OCI-LY3 (cell line): Measurements from ENCODE around the gene OPCML.

Experiments used
- H2AFZ ChIP-seq: fragments of 200-600, 300-600 bp; shearing (Covaris generic); 2 replicates; pipeline ENCODE4 v1.6.0; 2014; ENCODE audit warnings: antibody characterized with exemption, low read depth, low read length
- H3K27ac ChIP-seq: fragments of 200-600, 300-600 bp; sonication (generic); 2 replicates; pipeline ENCODE4 v1.5.1; 2014; ENCODE audit warnings: mild to moderate bottlenecking, low read length, moderate library complexity, mixed read lengths
- H3K27me3 ChIP-seq: fragments of 200-600, 300-600 bp; sonication (generic); 2 replicates; pipeline ENCODE4 v1.6.1; 2014; ENCODE audit warnings: low read depth, low read length, mixed read lengths
- H3K36me3 ChIP-seq: fragments of 200-600, 300-600 bp; sonication (generic); replicated peaks from 2 replicates; pipeline ENCODE3; 2014; ENCODE audit warnings: low read depth, low read length, mixed read lengths
- H3K4me1 ChIP-seq: fragments of 300-600, 200-600 bp; sonication (generic); 2 replicates; pipeline ENCODE4 v1.6.1; 2014; ENCODE audit warnings: low read length, mixed read lengths
- H3K4me2 ChIP-seq: fragments of 200-600, 300-600 bp; sonication (generic); 2 replicates; pipeline ENCODE4 v1.6.1; 2014; ENCODE audit warnings: low read length, mixed read lengths
- H3K4me3 ChIP-seq: fragments of 300-600, 200-600 bp; sonication (generic); 2 replicates; pipeline ENCODE4 v1.5.1; 2014; ENCODE audit warnings: antibody characterized with exemption, mild to moderate bottlenecking, low read length, moderate library complexity
- H3K79me2 ChIP-seq: fragments of 300-600, 200-600 bp; shearing (Covaris generic); 2 replicates; pipeline ENCODE4 v1.6.1; 2014; ENCODE audit warnings: mild to moderate bottlenecking, low read length, mixed read lengths
- H3K9ac ChIP-seq: fragments of 300-600, 200-600 bp; shearing (Covaris generic); 2 replicates; pipeline ENCODE4 v1.6.0; 2014; ENCODE audit warnings: mild to moderate bottlenecking, low read length, moderate library complexity
- H3K9me3 ChIP-seq: fragments of 200-600, 300-600 bp; shearing (Covaris generic); 2 replicates; pipeline ENCODE4 v1.6.1; 2014; ENCODE audit warnings: low read length, mixed read lengths; ENCODE audit not compliant: insufficient read depth
- H4K20me1 ChIP-seq: fragments of 200-600, 300-600 bp; sonication (generic); 2 replicates; pipeline ENCODE4 v1.6.1; 2016; ENCODE audit warnings: low read length, mixed read lengths; ENCODE audit not compliant: insufficient read depth
- EZH2phosphoT487 ChIP-seq: fragments of 200-600 bp; shearing (Covaris generic); IDR thresholded peaks from 2 replicates; pipeline ENCODE4 v1.6.1; 2018; ENCODE audit warnings: antibody characterized with exemption, mixed run types, low read depth
- TF ChIP-seq, protein P1 (sequence below): fragments of 200-600, 300-600 bp; sonication (generic); IDR thresholded peaks from 2 replicates; pipeline ENCODE4 v1.5.1; 2014; ENCODE audit warnings: antibody characterized with exemption, low read length, low read depth

The OPCML gene

DNA sequence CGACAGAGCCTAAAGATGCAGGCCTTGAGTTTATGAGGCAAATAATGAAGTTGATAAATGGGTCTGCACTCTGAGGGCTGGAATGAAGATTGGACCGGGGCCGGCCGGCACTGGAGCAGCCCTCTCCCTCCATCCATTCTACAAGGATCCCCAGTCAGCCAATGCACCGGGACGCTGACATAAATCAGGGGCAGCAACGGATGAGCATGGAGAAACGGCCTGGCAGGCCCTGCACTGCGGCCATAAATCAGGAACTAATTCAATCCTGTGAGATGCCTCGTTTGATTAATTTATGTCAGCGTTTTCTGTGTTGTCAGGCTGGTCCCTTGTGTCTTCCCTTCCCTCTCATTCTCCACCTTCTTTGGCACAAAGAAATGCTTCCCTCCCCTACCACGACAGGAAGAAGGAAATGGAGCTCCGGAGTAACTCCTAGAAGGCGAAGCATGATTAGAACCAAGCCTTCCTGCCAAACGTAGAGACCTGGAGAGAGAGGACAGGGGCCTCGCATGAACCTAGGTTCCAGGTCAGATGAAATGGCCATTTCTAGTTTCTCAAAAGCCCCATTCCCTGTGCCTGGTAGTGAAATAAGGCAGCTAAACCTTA, 358.4 kb downstream of the OPCML start:
- H3K36me3 ChIP-seq, result no peaks in the 10 kb centered on the region
- H3K27ac ChIP-seq, result no peak overlapping the region
- TF ChIP-seq, protein P1, sequence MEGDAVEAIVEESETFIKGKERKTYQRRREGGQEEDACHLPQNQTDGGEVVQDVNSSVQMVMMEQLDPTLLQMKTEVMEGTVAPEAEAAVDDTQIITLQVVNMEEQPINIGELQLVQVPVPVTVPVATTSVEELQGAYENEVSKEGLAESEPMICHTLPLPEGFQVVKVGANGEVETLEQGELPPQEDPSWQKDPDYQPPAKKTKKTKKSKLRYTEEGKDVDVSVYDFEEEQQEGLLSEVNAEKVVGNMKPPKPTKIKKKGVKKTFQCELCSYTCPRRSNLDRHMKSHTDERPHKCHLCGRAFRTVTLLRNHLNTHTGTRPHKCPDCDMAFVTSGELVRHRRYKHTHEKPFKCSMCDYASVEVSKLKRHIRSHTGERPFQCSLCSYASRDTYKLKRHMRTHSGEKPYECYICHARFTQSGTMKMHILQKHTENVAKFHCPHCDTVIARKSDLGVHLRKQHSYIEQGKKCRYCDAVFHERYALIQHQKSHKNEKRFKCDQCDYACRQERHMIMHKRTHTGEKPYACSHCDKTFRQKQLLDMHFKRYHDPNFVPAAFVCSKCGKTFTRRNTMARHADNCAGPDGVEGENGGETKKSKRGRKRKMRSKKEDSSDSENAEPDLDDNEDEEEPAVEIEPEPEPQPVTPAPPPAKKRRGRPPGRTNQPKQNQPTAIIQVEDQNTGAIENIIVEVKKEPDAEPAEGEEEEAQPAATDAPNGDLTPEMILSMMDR, result no peak
- TF ChIP-seq EZH2phosphoT487, result no peak

DNA sequence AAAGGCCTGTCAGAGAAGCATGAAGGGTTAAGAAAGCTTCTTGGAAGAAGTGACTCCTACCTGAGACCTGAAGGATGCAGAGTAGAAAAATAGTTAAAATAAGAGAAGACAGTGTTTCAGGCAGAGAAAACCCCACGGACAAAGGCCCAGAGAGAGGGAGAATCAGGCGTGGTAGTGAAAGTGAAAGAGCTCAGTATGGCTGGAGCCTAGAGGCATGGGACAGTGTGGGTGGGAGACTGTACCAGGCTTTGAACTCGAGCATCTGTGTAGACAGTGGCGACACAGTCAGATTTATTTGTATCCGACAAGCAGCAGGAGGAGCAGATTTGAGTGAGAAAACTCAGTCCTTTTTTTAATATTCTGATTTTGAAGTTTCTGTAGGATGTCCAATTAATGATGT, 360.0 kb downstream of the OPCML start:
- Histone ChIP-seq H3K27ac (no peak overlapping the region), H3K9me3 (no peaks in the 10 kb centered on the region), H3K79me2 (no peaks in the 10 kb centered on the region), H3K4me1 (no peaks in the 10 kb centered on the region), H2AFZ (no peak overlapping the region), H4K20me1 (no peaks in the 10 kb centered on the region), H3K36me3 (no peaks in the 10 kb centered on the region), H3K9ac (no peak overlapping the region), H3K4me2 (no peak overlapping the region), H3K4me3 (no peak overlapping the region), H3K27me3 (no peaks in the 10 kb centered on the region)
- TF ChIP-seq EZH2phosphoT487, result no peak
- TF ChIP-seq, protein P1, result no peak

More for the DNA sequence above, 358.4 kb downstream of the OPCML start:
- Histone ChIP-seq H4K20me1 (no peaks in the 10 kb centered on the region), H3K4me1 (no peaks in the 10 kb centered on the region), H3K4me3 (no peak overlapping the region), H2AFZ (no peak overlapping the region), H3K9ac (no peak overlapping the region), H3K4me2 (no peak overlapping the region), H3K27me3 (no peaks in the 10 kb centered on the region), H3K79me2 (no peaks in the 10 kb centered on the region), H3K9me3 (no peaks in the 10 kb centered on the region)

DNA sequence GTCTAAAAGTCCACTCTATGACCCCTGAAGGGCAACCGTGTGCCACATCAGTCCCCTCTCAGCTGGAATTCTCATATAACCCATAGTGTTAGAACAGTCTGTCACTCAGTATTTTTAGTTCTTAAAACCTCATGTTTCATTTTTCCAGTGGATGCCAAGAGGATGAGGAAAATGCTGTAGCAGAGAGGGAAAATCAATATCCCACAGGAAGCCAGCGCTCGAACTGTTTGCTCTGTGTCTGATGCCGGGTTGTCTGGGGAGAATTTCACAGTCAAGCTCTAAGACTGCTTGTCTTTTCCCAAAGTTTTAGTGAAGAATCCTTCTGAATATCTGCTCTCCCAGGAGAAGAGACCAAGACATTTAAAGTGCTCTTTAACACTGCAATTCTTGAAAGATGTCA, 360.9 kb downstream of the OPCML start:
- TF ChIP-seq, protein P1, result no peak
- no peak for TF ChIP-seq EZH2phosphoT487
- Histone ChIP-seq H3K9me3 (no peaks in the 10 kb centered on the region), H3K4me3 (no peak overlapping the region), H3K4me2 (no peak overlapping the region), H3K27ac (no peak overlapping the region), H3K36me3 (no peaks in the 10 kb centered on the region), H2AFZ (no peak overlapping the region), H3K79me2 (no peaks in the 10 kb centered on the region), H4K20me1 (no peaks in the 10 kb centered on the region), H3K4me1 (no peaks in the 10 kb centered on the region), H3K9ac (no peak overlapping the region), H3K27me3 (no peaks in the 10 kb centered on the region; the same call in 1 of the 2 replicates)

DNA sequence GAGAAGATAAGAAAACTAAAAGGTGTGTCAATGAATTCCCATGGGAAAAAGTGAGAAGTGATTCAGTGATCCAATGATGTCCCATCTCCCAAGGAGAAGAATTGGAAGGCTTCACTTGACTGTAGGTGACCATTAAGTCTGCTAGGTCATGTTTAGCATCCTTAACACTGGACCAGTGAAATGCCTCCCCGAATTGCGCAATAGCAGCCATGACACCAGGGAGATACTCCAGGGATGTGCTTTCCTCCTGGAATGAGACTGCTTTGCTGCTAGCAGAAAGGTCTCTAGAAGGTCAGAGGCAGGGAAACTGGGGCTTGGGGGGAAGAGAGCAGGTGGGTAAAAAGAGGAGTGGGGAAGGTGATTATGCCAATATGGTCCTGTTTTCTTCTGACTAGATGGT, 364.3 kb downstream of the OPCML start:
- no peak for TF ChIP-seq EZH2phosphoT487
- TF ChIP-seq, protein P1, result no peak
- Histone ChIP-seq H3K79me2 (no peaks in the 10 kb centered on the region), H3K4me1 (no peaks in the 10 kb centered on the region), H3K4me3 (no peak overlapping the region), H4K20me1 (no peaks in the 10 kb centered on the region), H3K9me3 (no peaks in the 10 kb centered on the region), H3K36me3 (no peaks in the 10 kb centered on the region), H3K4me2 (no peak overlapping the region), H2AFZ (no peak overlapping the region), H3K27ac (no peak overlapping the region), H3K27me3 (peaks cover 4% of the 10 kb centered on the region; the same call in 1 of the 2 replicates), H3K9ac (no peak overlapping the region)
